GM18499 (cell line): ENCODE measurements around the gene TYW1.
"Not testable (repeated sequence)": the region's sequence is repeated elsewhere in the genome, so short reads cannot be mapped to it uniquely, and the experiment has no call there.

ENCODE experiments used
- ATAC-seq: cut with Tn5 transposase; IDR thresholded peaks from one replicate; pipeline ENCODE4 v1.9.1; 2021; ENCODE audit warnings: moderate number of reproducible peaks; ENCODE audit not compliant: insufficient read depth, unreplicated experiment

TYW1 gene

GRCh38 chr7:67040832-67041231 is 44.2 kb downstream of the TYW1 start:
- not testable (repeated sequence) for ATAC-seq

DNA sequence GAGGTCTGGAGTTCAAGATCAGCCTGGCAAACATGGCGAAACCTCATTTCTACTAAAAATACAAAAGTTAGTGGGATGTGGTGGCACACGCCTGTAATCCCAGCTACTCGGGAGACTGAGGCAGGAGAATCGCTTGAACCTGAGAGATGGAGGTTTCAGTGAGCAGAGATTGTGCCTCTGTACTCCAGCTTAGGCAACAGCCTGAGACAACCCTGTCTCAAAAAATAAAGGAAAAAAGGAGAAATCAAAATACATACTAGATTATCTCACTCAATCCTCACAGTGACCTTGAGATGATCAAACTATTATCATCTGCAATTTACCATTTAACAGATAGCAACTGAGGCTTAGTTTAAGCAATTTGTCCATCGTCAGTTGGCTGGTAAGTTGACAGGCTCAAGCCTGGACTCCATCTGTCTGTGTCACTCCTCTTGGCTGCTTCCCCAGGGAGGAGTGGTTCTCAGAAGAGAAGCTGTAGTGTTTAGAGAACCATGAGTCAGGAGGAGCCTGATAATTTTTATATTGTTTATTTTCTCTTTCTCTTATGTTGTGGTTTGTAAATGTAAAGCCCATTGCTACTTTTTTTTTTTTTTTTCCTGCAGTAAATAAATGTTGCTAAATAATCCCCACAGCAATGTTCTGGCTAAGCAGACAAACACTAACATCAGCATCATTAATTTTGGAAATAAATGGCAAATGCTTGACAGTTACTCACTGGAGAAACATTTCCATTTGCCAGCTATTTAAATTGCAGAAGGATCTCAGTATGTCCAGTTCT is 46.3 kb downstream of the TYW1 start:
- not testable (repeated sequence) for ATAC-seq

- not testable (repeated sequence) for ATAC-seq
These were observed 46.9 kb downstream of the TYW1 start for GRCh38 chr7:67043559-67043930.

DNA sequence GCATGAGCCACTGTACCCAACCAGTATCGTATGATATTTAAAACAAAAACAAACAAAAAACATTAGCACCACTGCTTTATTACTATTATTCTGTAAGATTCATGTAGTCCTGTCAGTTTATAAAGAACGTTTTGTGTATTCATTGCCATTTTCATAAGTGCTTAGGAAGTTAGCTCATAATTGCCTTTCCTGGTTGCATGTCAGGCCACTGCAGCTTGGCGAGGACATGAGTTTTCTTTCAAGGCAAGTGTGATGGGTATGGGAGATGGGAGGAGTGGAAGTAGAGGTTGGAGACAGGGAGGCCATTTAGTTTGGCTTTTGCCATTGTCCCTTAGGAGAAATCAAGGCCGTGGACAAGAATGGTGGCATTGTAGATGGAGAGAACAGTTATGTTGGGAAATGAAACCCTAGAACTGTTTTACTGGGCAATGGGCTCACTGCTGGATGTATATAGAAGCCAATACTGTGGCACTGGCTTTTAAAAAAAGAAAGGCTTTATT is 48.9 kb downstream of the TYW1 start:
- no peak for ATAC-seq

DNA sequence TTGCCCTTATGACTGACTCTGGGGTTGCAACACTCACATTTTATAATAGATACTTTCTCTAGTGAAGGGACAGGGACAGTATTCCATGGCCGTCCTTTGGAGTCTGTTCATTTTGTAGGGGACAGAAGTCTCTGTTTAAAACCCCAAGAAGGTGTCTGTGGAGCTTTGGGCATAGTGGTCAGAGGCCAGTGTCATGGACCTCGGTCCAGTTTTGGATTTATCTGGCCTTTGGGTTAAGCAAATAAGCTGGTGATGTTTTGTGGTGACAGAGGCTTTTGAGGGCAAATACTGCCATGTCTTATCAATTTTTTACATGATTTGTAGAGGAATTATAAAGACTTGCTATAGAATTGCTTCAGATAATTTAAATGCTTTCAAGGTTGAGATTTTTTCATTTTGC is 50.2 kb downstream of the TYW1 start:
- not testable (repeated sequence) for ATAC-seq

DNA sequence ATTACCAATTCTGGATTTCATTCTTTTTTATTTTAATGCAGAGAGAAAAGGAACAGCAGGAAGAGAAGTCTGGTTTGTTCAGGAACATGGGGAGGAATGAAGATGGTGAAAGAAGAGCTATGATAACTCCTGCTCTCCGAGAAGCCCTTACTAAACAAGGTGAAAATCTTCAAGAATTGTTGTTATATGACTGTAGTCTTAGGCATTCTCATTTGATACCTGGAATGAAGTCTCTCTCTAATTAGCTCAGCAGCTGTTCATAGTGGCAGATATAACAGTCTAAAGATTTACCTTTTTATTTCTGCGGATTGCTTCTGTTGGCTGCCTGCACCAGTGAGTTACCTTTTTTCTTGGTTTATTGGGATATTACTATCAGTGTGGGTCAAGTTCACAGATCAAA is 53.3 kb downstream of the TYW1 start:
- not testable (repeated sequence) for ATAC-seq

GRCh38 chr7:67052161-67052560 is 55.5 kb downstream of the TYW1 start:
- ATAC-seq: not testable (repeated sequence)

DNA sequence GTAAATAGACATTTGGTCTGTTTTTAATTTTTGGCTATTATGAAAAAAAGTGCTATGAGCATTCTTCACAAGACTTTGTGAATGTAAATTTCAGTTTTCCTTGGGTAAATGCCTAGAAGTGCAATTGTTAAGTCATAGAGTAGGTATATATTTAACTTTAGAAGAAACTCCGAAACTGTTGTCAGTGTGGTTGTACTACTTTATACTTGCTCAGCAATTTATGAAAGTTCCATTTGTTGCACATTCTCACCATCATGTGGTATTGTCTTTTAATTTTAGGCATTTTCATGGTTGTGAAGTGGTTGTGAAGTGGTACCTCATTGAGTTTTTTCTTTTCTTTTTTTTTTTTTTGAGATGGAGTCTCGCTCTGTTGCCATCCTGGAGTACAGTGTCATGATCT is 60.0 kb downstream of the TYW1 start:
- no peak for ATAC-seq

- ATAC-seq: not testable (repeated sequence)
These were observed 64.7 kb downstream of the TYW1 start for GRCh38 chr7:67061321-67061720.

GRCh38 chr7:67062802-67063201 is 66.2 kb downstream of the TYW1 start:
- ATAC-seq: not testable (repeated sequence)

GRCh38 chr7:67066950-67067622 is 70.5 kb downstream of the TYW1 start:
- not testable (repeated sequence) for ATAC-seq

GRCh38 chr7:67076120-67076519 is 79.5 kb downstream of the TYW1 start:
- ATAC-seq: not testable (repeated sequence)

- ATAC-seq: not testable (repeated sequence)
These were observed 86.2 kb downstream of the TYW1 start for GRCh38 chr7:67082880-67083279.

DNA sequence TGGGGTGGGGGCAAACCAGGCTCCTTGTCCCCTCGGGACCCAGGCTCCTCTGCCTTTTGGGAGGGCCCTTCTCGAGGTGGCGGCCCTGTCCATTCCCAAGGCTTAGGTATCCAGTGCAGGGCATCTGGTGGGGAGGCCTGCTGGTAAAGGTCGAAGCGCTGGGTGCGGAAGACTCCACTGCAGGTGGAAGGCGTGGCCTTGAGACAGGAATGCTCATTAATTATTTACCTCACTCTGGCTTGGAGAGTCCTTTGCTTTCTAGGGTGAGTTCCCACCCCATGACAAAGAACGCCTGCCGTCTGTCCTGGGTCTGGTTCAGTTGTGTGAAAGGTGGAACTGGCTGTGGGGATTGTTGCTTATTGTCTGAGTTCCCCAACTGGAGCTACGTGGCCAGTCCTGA is 92.6 kb downstream of the TYW1 start:
- not testable (repeated sequence) for ATAC-seq

GRCh38 chr7:67091053-67091452 is 94.4 kb downstream of the TYW1 start:
- ATAC-seq: not testable (repeated sequence)

- ATAC-seq: not testable (repeated sequence)
These were observed 101.4 kb downstream of the TYW1 start for GRCh38 chr7:67098031-67098430.

GRCh38 chr7:67099406-67099805 is 102.8 kb downstream of the TYW1 start:
- not testable (repeated sequence) for ATAC-seq

DNA sequence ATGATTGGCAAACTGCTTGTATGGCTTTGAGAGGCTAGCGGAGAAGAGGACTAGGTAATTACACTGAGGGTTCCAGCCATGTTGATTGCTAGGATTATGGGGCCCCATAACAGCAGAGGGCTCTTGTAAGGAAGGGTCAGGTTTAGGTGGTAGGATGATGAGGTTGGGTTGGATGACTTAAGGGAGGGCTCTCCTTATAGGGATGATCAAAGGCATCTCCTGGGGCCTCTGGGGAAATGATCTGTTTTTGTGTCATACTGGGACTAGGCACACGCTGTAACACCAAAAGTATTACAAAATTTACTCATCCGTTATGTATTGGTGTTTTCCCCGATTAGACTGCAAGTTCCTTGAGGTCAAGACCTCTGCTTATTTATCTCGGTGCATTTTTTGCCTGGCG is 103.4 kb downstream of the TYW1 start:
- ATAC-seq: not testable (repeated sequence)

DNA sequence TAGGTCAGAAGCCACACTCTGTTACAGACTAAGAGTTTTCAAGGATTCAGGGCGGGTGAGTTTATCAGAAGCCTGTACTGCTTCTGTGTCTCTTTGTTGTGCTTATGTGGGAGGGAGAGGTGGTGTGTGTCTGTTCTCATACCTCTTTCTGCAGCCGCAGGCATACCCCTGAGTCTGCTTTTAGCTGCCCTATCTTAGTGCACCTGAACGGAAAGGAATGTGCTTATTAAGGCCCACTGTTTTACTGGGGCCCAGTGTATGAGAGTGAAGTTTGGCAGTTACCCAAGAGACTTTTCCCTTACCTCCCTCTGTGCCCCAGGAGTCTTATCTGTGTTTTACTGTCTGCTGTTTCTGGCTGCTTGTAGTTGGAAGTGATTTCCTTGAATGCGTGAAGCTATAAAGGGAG is 104.3 kb downstream of the TYW1 start:
- no peak for ATAC-seq

DNA sequence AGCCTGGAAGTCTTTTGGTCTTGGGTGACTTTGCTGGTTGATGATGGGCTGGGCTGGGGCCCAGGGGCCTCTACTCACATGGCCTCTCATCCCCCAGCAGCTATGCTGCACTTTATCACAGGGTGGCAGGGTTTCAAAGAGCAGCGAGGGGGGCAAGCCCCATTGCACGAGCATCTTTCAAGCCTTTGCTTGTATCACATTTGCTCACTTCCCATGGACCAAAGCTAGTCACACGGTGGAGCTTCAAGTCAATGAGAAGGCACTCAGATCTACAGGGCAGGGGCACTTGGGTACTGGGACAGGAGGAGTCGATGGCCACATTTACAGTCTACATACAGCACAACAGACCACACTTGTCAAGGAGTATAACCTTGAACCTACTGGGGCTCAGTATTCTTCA is 108.3 kb downstream of the TYW1 start:
- not testable (repeated sequence) for ATAC-seq

- no peak for ATAC-seq
These were observed 108.7 kb downstream of the TYW1 start for GRCh38 chr7:67105377-67105776.
